Endometrium (tissue), 2 donors: ENCODE results near the gene TTF2.
"Not testable (repeated sequence)": the region's sequence is repeated elsewhere in the genome, so short reads cannot be mapped to it uniquely, and the experiment has no call there.

Experiments used
- FAIRE-seq: peaks from 2 replicates; lab custom pipeline; 2012; peaks lifted over from hg19 to GRCh38; lab: Jason Lieb, UNC
- donor health status: control.
- donor health status: control.

TTF2 gene

GRCh38 chr1:117093870-117094621 is 33.9 kb downstream of the TTF2 start:
- FAIRE-seq: peak; percentile 72

GRCh38 chr1:117094841-117095604 is 34.9 kb downstream of the TTF2 start:
- no peak for FAIRE-seq

- no peak for FAIRE-seq
Observed at GRCh38 chr1:117096951-117097408, 36.9 kb downstream of the TTF2 start.

GRCh38 chr1:117097443-117097842 is 37.3 kb downstream of the TTF2 start:
- no peak for FAIRE-seq

GRCh38 chr1:117098287-117098890 is 38.3 kb downstream of the TTF2 start:
- FAIRE-seq: no peak

GRCh38 chr1:117101334-117101733 is 41.2 kb downstream of the TTF2 start:
- FAIRE-seq: no peak

GRCh38 chr1:117101858-117102257 is 41.7 kb downstream of the TTF2 start:
- not testable (repeated sequence) for FAIRE-seq

GRCh38 chr1:117104986-117105385 is 44.9 kb downstream of the TTF2 start:
- no peak for FAIRE-seq

- FAIRE-seq: no peak
Observed at GRCh38 chr1:117105722-117106121, 45.6 kb downstream of the TTF2 start.

GRCh38 chr1:117106478-117106877 is 46.4 kb downstream of the TTF2 start:
- FAIRE-seq: no peak

GRCh38 chr1:117107364-117107763 is 47.2 kb downstream of the TTF2 start:
- FAIRE-seq: no peak

GRCh38 chr1:117110774-117111173 is 50.6 kb downstream of the TTF2 start:
- no peak for FAIRE-seq

- no peak for FAIRE-seq
Observed at GRCh38 chr1:117112047-117112717, 52.1 kb downstream of the TTF2 start.

- no peak for FAIRE-seq
Observed at GRCh38 chr1:117113199-117113598, 53.1 kb downstream of the TTF2 start.

- FAIRE-seq: no peak
Observed at GRCh38 chr1:117114877-117115276, 54.8 kb downstream of the TTF2 start.

- no peak for FAIRE-seq
Observed at GRCh38 chr1:117116090-117116783, 56.1 kb downstream of the TTF2 start.

- FAIRE-seq: no peak
Observed at GRCh38 chr1:117116784-117117130, 56.6 kb downstream of the TTF2 start.

GRCh38 chr1:117117697-117118096 is 57.6 kb downstream of the TTF2 start:
- no peak for FAIRE-seq

- FAIRE-seq: no peak
Observed at GRCh38 chr1:117118137-117118536, 58.0 kb downstream of the TTF2 start.

GRCh38 chr1:117119144-117119543 is 59.0 kb downstream of the TTF2 start:
- not testable (repeated sequence) for FAIRE-seq

- no peak for FAIRE-seq
Observed at GRCh38 chr1:117120774-117121588, 60.9 kb downstream of the TTF2 start.
